Measurements from ENCODE around the gene OR10S1.
"Not testable (repeated sequence)": the region's sequence is repeated elsewhere in the genome, so short reads cannot be mapped to it uniquely, and the experiment has no call there.

OR10S1 gene

DNA sequence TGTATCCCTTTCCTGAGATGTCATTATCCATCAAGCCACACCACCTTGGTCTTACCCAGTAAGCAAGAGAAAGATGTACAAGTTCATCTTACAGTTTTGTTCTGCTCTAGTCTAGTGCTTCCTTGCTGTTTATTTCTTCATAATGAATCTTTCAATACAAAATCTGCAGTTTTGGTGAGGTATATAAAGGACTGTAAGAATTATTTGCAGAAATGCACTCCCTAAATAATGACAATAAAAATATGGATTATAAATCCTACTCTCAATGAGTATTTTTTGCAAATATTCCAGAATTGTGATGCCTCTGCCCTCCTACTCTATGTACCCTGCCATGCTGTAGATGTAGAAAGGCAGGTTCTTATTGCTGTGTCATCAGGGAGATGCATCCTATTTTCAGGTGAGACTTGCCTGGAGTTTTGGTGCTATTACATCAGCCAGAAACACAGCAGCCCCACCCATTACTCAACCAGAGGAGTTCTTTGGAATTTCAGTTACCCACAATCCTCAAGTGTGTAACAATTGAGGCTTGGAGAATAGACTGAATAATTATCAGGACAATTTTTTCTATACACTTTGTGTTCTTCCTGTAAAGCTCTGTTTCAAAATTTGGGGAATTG is at the start of gene OR10S1:
Gene OR10S1, minus strand, starts transcription at position 51 of the 617 bp plus-strand sequence. CDS start 117 bp downstream, outside the sequence.
- no peak for DNase-seq (ENCODE audit: low read depth)
- H3K4me3 ChIP-seq (ENCODE audit: low read depth, low read length) = no peak within 1 kb of the TSS

DNA sequence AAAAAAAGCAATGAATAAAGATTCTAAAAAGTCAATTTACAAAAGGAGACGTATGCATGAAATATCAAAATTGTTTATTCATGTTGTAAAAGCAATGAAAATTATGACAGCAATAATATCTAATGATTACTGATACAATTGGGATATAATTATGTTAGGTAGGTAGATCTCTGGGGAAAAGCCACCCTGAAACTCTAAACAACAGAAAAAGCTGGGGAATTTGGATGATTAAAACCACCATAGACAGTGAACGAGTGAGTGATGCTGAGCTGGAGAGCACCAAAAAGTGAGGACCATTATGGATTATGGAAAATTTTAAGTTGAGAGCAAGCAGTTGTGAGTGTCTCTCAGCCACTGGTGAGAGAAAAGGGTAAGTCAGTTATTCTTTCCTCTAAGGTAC is 48.9 kb upstream of the OR10S1 start, which contains the start of gene OR10G8:
Gene OR10G8, plus strand, starts transcription at position 301 of the 400 bp plus-strand sequence. CDS start 2,825 bp downstream, outside the sequence.
- DNase-seq (ENCODE audit: low read depth) = no peak
- no peak for TF ChIP-seq CTCF (IDR thresholded peaks at IDR 0.05; ENCODE audit: insufficient read depth, low read depth, low read length, missing control alignments)

More for the DNA sequence above, at the start of gene OR10S1:
- no peak for TF ChIP-seq CTCF (IDR thresholded peaks at IDR 0.05; ENCODE audit: insufficient read depth, low read depth, low read length, missing control alignments)

GRCh38 chr11:124015837-124016236 is 38.3 kb upstream of the OR10S1 start:
- DNase-seq (ENCODE audit: low read depth); H3K4me3 ChIP-seq (ENCODE audit: low read depth, low read length): not testable (repeated sequence)

More for the DNA sequence above, 48.9 kb upstream of the OR10S1 start, which contains the start of gene OR10G8:
- H3K4me3 ChIP-seq (ENCODE audit: low read depth, low read length) = no peak within 1 kb of the TSS

DNA sequence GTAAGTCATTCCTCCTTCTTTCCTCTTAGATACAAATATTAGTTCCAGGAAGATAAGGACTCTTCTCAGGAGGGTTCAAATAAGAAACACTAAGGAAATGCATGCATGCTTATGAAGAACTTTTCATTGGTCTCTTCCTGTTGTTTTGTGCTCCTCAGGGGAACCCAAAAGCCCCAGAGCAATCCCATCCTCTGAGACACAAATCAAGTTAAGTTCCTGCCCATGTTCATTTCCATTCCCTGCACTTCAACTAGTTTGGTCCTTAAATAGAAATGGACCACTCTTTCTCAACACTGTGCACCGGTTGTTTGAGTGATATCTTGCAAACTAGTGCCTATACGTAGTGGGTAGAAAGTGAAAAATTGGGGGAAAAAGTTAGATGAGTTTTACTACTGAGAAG is 35.1 kb upstream of the OR10S1 start, which contains the start of gene OR10G4:
Gene OR10G4, plus strand, starts transcription at position 301 of the 400 bp plus-strand sequence. CDS start 2,578 bp downstream, outside the sequence.
- H3K4me3 ChIP-seq (ENCODE audit: low read depth, low read length) = no peak within 1 kb of the TSS
- DNase-seq (ENCODE audit: low read depth) = no peak
- no peak for TF ChIP-seq CTCF (IDR thresholded peaks at IDR 0.05; ENCODE audit: insufficient read depth, low read depth, low read length, missing control alignments)

DNA sequence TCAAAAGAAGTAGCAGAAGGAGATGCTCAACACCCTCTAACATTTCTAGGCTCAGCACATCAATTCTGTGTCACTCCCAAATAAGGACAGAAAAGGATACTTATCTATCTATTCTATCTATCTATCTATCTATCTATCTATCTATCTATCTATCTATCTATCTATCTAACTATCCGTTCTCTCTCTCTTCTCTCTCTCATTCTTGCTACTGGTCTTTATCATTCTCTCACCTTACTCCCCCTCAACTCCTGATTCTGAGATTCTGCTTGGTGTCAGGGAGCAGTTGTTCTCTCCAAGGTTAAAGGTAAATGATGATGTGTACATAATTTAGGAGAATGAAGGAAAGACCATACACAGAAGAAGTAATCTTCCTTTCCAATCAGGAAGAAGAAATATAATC is 17.5 kb upstream of the OR10S1 start, which contains the start of gene OR10G6:
Gene OR10G6, minus strand, starts transcription at position 43 of the 400 bp plus-strand sequence. Its CDS starts 0 bp downstream, at position 43.
- no peak for DNase-seq (ENCODE audit: low read depth)
- no peak within 1 kb of the TSS for H3K4me3 ChIP-seq (ENCODE audit: low read depth, low read length)
- TF ChIP-seq CTCF (IDR thresholded peaks at IDR 0.05; ENCODE audit: insufficient read depth, low read depth, low read length, missing control alignments) = no peak

GRCh38 chr11:123979311-123979710 is 1.7 kb upstream of the OR10S1 start:
- DNase-seq (ENCODE audit: low read depth) = no peak
- no peak for TF ChIP-seq CTCF (IDR thresholded peaks at IDR 0.05; ENCODE audit: insufficient read depth, low read depth, low read length, missing control alignments)
- no peak overlapping the region for H3K4me3 ChIP-seq (ENCODE audit: low read depth, low read length)

GRCh38 chr11:123976770-123977560 is 616 bp downstream of the OR10S1 start:
- no peak for TF ChIP-seq CTCF (IDR thresholded peaks at IDR 0.05; ENCODE audit: insufficient read depth, low read depth, low read length, missing control alignments)
- no peak for DNase-seq (ENCODE audit: low read depth)
- H3K4me3 ChIP-seq (ENCODE audit: low read depth, low read length) = no peak overlapping the region
